Vagina (tissue), 2 donors: ENCODE measurements around the gene LZTR1. TPM values are rescaled to one million over a fixed set of nuclear protein-coding genes. Genes with fewer than 3 reads are reported as not detected.

Experiments used
- DNase-seq, 2 donors: peaks; one replicate each; pipeline ENCODE4 v3.0.0-alpha.2; 2017; ENCODE audit errors: extremely low spot score in 2 of 2
- H3K27ac ChIP-seq: fragments of 200-600 bp; sonication (generic); one replicate; pipeline ENCODE4 v1.5.1; 2019
- H3K27me3 ChIP-seq: fragments of 200-600 bp; sonication (generic); one replicate; pipeline ENCODE4 v1.5.1; 2019
- H3K36me3 ChIP-seq, 2 donors: fragments of 200-600 bp; sonication (generic); one replicate each; pipeline ENCODE4 v1.5.1; 2017 to 2019
- H3K4me1 ChIP-seq: fragments of 200-600 bp; sonication (generic); one replicate; pipeline ENCODE4 v1.5.1; 2019
- H3K4me3 ChIP-seq, 2 donors: fragments of 200-600 bp; sonication (generic); 1 replicate in 1 of 2; 2 replicates in 1 of 2; pipeline ENCODE4 v1.5.1; 2016 to 2019
- H3K9me3 ChIP-seq: fragments of 200-600 bp; sonication (generic); one replicate; pipeline ENCODE4 v1.5.1; 2019
- CTCF ChIP-seq, 3 experiments: fragments of 450-650 bp in 2 of 3; fragments of 200-600 bp in 1 of 3; sonication (generic) in 1 of 3; IDR thresholded peaks; one replicate each; pipeline ENCODE4 v1.5.1; 2017 to 2019; ENCODE audit warnings: antibody characterized with exemption in 3 of 3, mild to moderate bottlenecking in 2 of 3, moderate library complexity in 2 of 3
- POLR2A ChIP-seq, 2 donors: fragments of 450-650 bp; IDR thresholded peaks; one replicate each; pipeline ENCODE4 v1.6.1; 2017; ENCODE audit warnings: antibody characterized with exemption in 2 of 2, mild to moderate bottlenecking in 2 of 2, moderate library complexity in 2 of 2
- POLR2AphosphoS5 ChIP-seq, 2 donors: sonication (generic); formaldehyde crosslinking; IDR thresholded peaks; one replicate each; pipeline ENCODE4 v1.9.0; 2017; ENCODE audit warnings: antibody characterized with exemption in 2 of 2, mild to moderate bottlenecking in 2 of 2, low read depth in 1 of 2; ENCODE audit not compliant: insufficient read depth in 1 of 2
- intact Hi-C: fragments of 100-400 bp; cut with DNase I; formaldehyde crosslinking; loops from one replicate; pipeline ENCODE4 v1.15.1; 2023
- total RNA-seq: library from RNA; depleted of rRNA; stranded (reverse); fragments of >200 nt; gene quantifications from one replicate; pipeline ENCODE4 v1.2.3, GENCODE V29; 2016

LZTR1 gene
- total RNA-seq, 1 donor from 2014 or later = 61.9 TPM

GRCh38 chr22:20955548-20955947 lies 26.5 kb upstream of the LZTR1 start:
- no peak overlapping the region for H3K27ac ChIP-seq
- peaks cover 47% of the 10 kb centered on the region for H3K4me1 ChIP-seq
- TF ChIP-seq POLR2AphosphoS5 (IDR thresholded peaks at IDR 0.05; ENCODE audit: insufficient read depth in 1 of 2, low read depth in 1 of 2) (no peak), POLR2A (IDR thresholded peaks at IDR 0.05) (no peak), CTCF (IDR thresholded peaks at IDR 0.05) (no peak)
- H3K27me3 ChIP-seq = no peaks in the 10 kb centered on the region
- H3K9me3 ChIP-seq = no peaks in the 10 kb centered on the region
- peaks cover 0 to 25% of the 10 kb centered on the region in 2 donors for H3K36me3 ChIP-seq
- no peak for DNase-seq
- H3K4me3 ChIP-seq = no peak overlapping the region
- intact Hi-C loops = no loop called here

- intact Hi-C loops = no loop called here
- Histone ChIP-seq H3K4me3 (peak overlapping the region; percentile 51 to 93), H3K9me3 (no peaks in the 10 kb centered on the region), H3K27me3 (no peaks in the 10 kb centered on the region), H3K36me3 (peaks cover 0 to 16% of the 10 kb centered on the region in 2 donors), H3K27ac (peak overlapping the region; percentile 57), H3K4me1 (peaks cover 47% of the 10 kb centered on the region)
- TF ChIP-seq POLR2AphosphoS5 (IDR thresholded peaks at IDR 0.05; ENCODE audit: insufficient read depth in 1 of 2, low read depth in 1 of 2) = peak in 1 of 2 donors; percentile 39
- no peak for TF ChIP-seq POLR2A (IDR thresholded peaks at IDR 0.05)
- DNase-seq = no peak
Measured at GRCh38 chr22:20956258-20957101, 25.6 kb upstream of the LZTR1 start.

GRCh38 chr22:20957102-20957682 lies 24.9 kb upstream of the LZTR1 start:
- Histone ChIP-seq H3K4me3 (peak overlapping the region; percentile 51 to 93), H3K27me3 (no peaks in the 10 kb centered on the region), H3K36me3 (peaks cover 0 to 8% of the 10 kb centered on the region in 2 donors), H3K9me3 (no peaks in the 10 kb centered on the region), H3K4me1 (peaks cover 43% of the 10 kb centered on the region), H3K27ac (peak overlapping the region; percentile 57)
- no peak for DNase-seq
- TF ChIP-seq CTCF (IDR thresholded peaks at IDR 0.05) = no peak
- no peak for TF ChIP-seq POLR2A (IDR thresholded peaks at IDR 0.05)
- TF ChIP-seq POLR2AphosphoS5 (IDR thresholded peaks at IDR 0.05; ENCODE audit: insufficient read depth in 1 of 2, low read depth in 1 of 2) = peak in 1 of 2 donors; percentile 24
- intact Hi-C loops = no loop called here

GRCh38 chr22:20957683-20958431 lies 24.2 kb upstream of the LZTR1 start:
- no peaks in the 10 kb centered on the region for H3K27me3 ChIP-seq
- peaks cover 37% of the 10 kb centered on the region for H3K4me1 ChIP-seq
- peaks cover 0 to 4% of the 10 kb centered on the region in 2 donors for H3K36me3 ChIP-seq
- no peak for DNase-seq
- H3K9me3 ChIP-seq = no peaks in the 10 kb centered on the region
- TF ChIP-seq CTCF (IDR thresholded peaks at IDR 0.05) (no peak), POLR2AphosphoS5 (IDR thresholded peaks at IDR 0.05; ENCODE audit: insufficient read depth in 1 of 2, low read depth in 1 of 2) (no peak), POLR2A (IDR thresholded peaks at IDR 0.05) (no peak)
- H3K4me3 ChIP-seq = peak overlapping the region; percentile 51 to 93
- H3K27ac ChIP-seq = peak overlapping the region; percentile 57
- intact Hi-C loops = no loop called here
